Activated T-helper 17 cell treated with anti-CD3 and anti-CD28 coated beads, Interleukin-2, amount 50 U/mL, for 72 hours (primary cell): ENCODE data around the gene MGAT4D. TPM values are rescaled to one million over a fixed set of nuclear protein-coding genes. Genes with fewer than 3 reads are reported as not detected.
"Not testable (repeated sequence)": the region's sequence is repeated elsewhere in the genome, so short reads cannot be mapped to it uniquely, and the experiment has no call there.

ENCODE experiments used
- ATAC-seq: fragments of 150-1000 bp; cut with Tn5 transposase; replicated peaks from 2 replicates; pipeline ENCODE4 v1.10.0; 2021; ENCODE audit warnings: mild to moderate bottlenecking, moderate library complexity
- H3K27ac Mint-ChIP-seq: one replicate; pipeline ENCODE4 v1.8.0; 2022; ENCODE audit warnings: mixed read lengths
- H3K27me3 Mint-ChIP-seq: one replicate; pipeline ENCODE4 v1.8.0; 2022; ENCODE audit warnings: mixed read lengths
- H3K36me3 Mint-ChIP-seq: one replicate; pipeline ENCODE4 v1.8.0; 2022; ENCODE audit warnings: low read depth, mild to moderate bottlenecking, mixed read lengths
- H3K4me1 Mint-ChIP-seq: one replicate; pipeline ENCODE4 v1.8.0; 2022; ENCODE audit warnings: mixed read lengths
- H3K4me3 Mint-ChIP-seq: one replicate; pipeline ENCODE4 v1.8.0; 2022; ENCODE audit warnings: mild to moderate bottlenecking, mixed read lengths
- H3K9me3 Mint-ChIP-seq: one replicate; pipeline ENCODE4 v1.8.0; 2022; ENCODE audit warnings: mixed read lengths
- total RNA-seq, 2 donors: library from RNA; stranded (reverse); gene quantifications; one replicate each; pipeline ENCODE4 v1.2.3, GENCODE V29; 2022

MGAT4D gene
- total RNA-seq: not detected

- H3K4me3 Mint-ChIP-seq: peak within 1 kb of the TSS; percentile 31
- H3K9me3 Mint-ChIP-seq: no peaks in the 10 kb centered on the region
- no peak within 1 kb of the TSS for H3K27ac Mint-ChIP-seq
- H3K36me3 Mint-ChIP-seq: no peaks in the 10 kb centered on the region
- no peak for ATAC-seq
- H3K4me1 Mint-ChIP-seq: no peaks in the 10 kb centered on the region
- peaks cover 58% of the 10 kb centered on the region for H3K27me3 Mint-ChIP-seq
Observed at GRCh38 chr4:140497747-140498636, at the start of gene MGAT4D. MGAT4D (minus strand) TSS chr4:140498293; CDS start chr4:140498222, 71 bp downstream.

GRCh38 chr4:140533951-140534480, 35.9 kb upstream of the MGAT4D start:
- no peak overlapping the region for H3K27ac Mint-ChIP-seq
- no peaks in the 10 kb centered on the region for H3K9me3 Mint-ChIP-seq
- ATAC-seq: no peak
- peaks cover 32% of the 10 kb centered on the region for H3K36me3 Mint-ChIP-seq
- H3K4me1 Mint-ChIP-seq: no peaks in the 10 kb centered on the region
- no peak overlapping the region for H3K4me3 Mint-ChIP-seq
- no peaks in the 10 kb centered on the region for H3K27me3 Mint-ChIP-seq

GRCh38 chr4:140529434-140529833, 31.3 kb upstream of the MGAT4D start:
- peaks cover 35% of the 10 kb centered on the region for H3K36me3 Mint-ChIP-seq
- H3K4me3 Mint-ChIP-seq: no peak overlapping the region
- H3K9me3 Mint-ChIP-seq: no peaks in the 10 kb centered on the region
- no peak for ATAC-seq
- H3K4me1 Mint-ChIP-seq: peaks cover 5% of the 10 kb centered on the region
- H3K27me3 Mint-ChIP-seq: no peaks in the 10 kb centered on the region
- no peak overlapping the region for H3K27ac Mint-ChIP-seq

- Mint-ChIP-seq H3K4me3 (peak within 1 kb of the TSS; percentile 86), H3K27me3 (no peaks in the 10 kb centered on the region), H3K4me1 (peaks cover 10% of the 10 kb centered on the region), H3K9me3 (no peaks in the 10 kb centered on the region), H3K36me3 (peaks cover 23% of the 10 kb centered on the region), H3K27ac (peak within 1 kb of the TSS; percentile 66)
- ATAC-seq: peak; percentile 100
Observed at GRCh38 chr4:140523857-140524742, 26.0 kb upstream of the MGAT4D start, which contains the start of gene ELMOD2. ELMOD2 (plus strand) TSS chr4:140524168; CDS start chr4:140525429, 1,261 bp downstream.

GRCh38 chr4:140523370-140523856, 25.3 kb upstream of the MGAT4D start:
- Mint-ChIP-seq H3K4me3 (peak overlapping the region; percentile 86), H3K9me3 (no peaks in the 10 kb centered on the region), H3K27me3 (no peaks in the 10 kb centered on the region), H3K36me3 (peaks cover 22% of the 10 kb centered on the region), H3K27ac (peak overlapping the region; percentile 49), H3K4me1 (peaks cover 10% of the 10 kb centered on the region)
- peak; percentile 3 for ATAC-seq

DNA sequence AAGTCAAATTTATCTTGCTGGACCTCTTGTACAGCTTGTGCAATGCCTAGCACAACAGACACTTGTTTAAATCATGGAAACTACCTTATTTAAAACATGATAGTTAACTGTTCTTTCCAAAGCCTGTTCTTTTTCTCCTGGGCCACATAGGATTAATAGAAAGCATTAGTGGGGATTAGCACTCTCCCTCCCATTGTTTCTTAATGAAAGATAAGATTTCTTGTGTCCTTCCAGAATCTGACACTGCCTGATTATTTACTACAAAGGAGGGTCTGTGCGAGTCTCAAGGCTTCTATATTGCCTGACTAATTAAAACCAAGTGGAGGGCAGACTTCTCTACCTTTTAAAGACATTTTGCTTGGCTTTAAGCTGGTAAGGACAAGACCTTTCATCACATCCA, 17.3 kb upstream of the MGAT4D start:
- Mint-ChIP-seq H3K4me1 (no peaks in the 10 kb centered on the region), H3K27ac (no peak overlapping the region), H3K9me3 (no peaks in the 10 kb centered on the region), H3K4me3 (no peak overlapping the region), H3K27me3 (peaks cover 19% of the 10 kb centered on the region), H3K36me3 (no peaks in the 10 kb centered on the region)
- ATAC-seq: no peak

GRCh38 chr4:140513765-140514164, 15.7 kb upstream of the MGAT4D start:
- H3K9me3 Mint-ChIP-seq, H3K4me3 Mint-ChIP-seq, ATAC-seq, H3K36me3 Mint-ChIP-seq, H3K27ac Mint-ChIP-seq, H3K4me1 Mint-ChIP-seq: not testable (repeated sequence)
- peaks cover 31% of the 10 kb centered on the region for H3K27me3 Mint-ChIP-seq

DNA sequence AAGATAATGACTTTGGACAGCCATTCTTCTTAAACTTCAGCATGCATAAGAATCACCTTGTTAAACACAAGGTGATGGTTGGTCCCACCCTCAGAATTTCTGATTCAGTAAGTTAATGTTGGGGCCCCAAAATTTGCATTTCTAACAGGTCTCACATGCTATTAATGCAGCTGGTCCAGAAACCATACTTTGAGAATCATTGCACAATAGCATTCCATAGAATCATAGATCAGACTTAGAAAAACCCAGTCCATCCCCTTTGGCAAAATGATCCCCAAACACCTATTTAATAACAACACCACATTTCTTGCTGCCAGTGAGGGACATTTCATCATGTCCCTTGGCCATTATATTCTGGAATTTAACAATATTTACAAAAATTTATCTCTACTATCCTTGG, 6.2 kb upstream of the MGAT4D start:
- H3K27me3 Mint-ChIP-seq: peaks cover 48% of the 10 kb centered on the region

GRCh38 chr4:140499391-140499790, 1.3 kb upstream of the MGAT4D start:
- Mint-ChIP-seq H3K27me3 (peaks cover 61% of the 10 kb centered on the region), H3K4me1 (no peaks in the 10 kb centered on the region), H3K4me3 (no peak overlapping the region), H3K36me3 (no peaks in the 10 kb centered on the region), H3K27ac (no peak overlapping the region), H3K9me3 (no peaks in the 10 kb centered on the region)
- no peak for ATAC-seq

More for the DNA sequence above, 6.2 kb upstream of the MGAT4D start:
- Mint-ChIP-seq H3K4me1 (no peaks in the 10 kb centered on the region), H3K27ac (no peak overlapping the region), H3K4me3 (no peak overlapping the region), H3K9me3 (no peaks in the 10 kb centered on the region), H3K36me3 (no peaks in the 10 kb centered on the region)
- no peak for ATAC-seq

DNA sequence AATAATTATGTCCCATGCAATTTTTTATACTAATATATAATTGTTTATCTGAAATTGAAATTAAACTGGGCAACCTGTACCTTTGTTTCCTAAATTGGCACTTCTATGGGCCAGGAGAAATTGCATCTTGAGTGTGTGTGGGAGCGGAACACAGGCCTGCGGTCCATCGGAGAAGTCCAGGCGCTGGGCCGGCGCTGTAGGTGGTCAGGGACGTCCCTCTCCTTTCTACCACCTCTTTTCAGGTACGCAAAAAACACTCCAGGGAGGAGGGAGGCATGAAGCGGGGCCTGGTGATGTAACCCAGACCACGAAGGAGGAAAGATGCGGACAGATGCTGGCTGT, 717 bp downstream of the MGAT4D start:
- Mint-ChIP-seq H3K4me1 (no peaks in the 10 kb centered on the region), H3K36me3 (no peaks in the 10 kb centered on the region), H3K27me3 (peaks cover 54% of the 10 kb centered on the region), H3K27ac (no peak overlapping the region), H3K9me3 (no peaks in the 10 kb centered on the region), H3K4me3 (peak overlapping the region; percentile 31)
- ATAC-seq: no peak

DNA sequence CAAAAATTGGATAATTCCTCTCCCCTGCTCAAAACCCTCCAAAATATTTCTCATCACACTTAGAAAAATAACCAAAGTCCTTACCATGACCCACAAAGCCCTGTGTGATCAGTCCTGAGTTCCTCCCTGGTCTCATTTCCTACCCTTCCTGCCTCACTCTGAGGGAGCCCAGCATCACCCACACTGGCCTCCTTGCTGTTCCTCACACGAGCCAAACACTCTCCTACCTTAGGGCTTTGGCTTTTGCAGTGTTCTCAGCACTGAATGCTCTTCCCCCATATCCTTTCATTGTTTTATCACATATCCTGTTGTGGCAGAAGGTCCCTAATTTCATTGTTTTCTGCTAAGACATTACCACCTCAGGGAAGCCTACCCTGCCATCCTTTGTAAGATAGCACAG, 12.2 kb downstream of the MGAT4D start:
- peaks cover 5% of the 10 kb centered on the region for H3K9me3 Mint-ChIP-seq
- H3K27me3 Mint-ChIP-seq: peaks cover 18% of the 10 kb centered on the region
- no peaks in the 10 kb centered on the region for H3K4me1 Mint-ChIP-seq
- H3K27ac Mint-ChIP-seq: no peak overlapping the region
- H3K4me3 Mint-ChIP-seq: no peak overlapping the region
- H3K36me3 Mint-ChIP-seq: no peaks in the 10 kb centered on the region
- no peak for ATAC-seq

DNA sequence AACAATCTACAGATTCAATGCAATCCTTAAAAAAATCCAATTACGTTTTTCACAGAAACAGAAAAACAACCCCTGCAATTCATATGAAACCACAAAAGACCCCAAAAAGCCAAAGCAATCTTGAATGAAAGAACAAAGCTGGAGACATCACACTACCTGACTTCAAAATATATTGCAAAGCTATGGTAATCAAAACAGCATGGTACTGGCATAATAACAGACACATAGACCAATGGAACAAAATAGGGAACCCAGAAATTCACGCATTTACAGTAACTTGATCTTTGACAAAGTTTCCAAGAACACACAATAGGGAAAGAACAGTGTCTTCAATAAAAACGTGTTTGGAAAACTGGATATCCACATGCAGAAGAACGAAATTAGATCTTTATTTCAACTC, 14.6 kb downstream of the MGAT4D start:
- Mint-ChIP-seq H3K27ac (no peak overlapping the region), H3K36me3 (no peaks in the 10 kb centered on the region), H3K27me3 (peaks cover 17% of the 10 kb centered on the region)

GRCh38 chr4:140472156-140472555, 25.9 kb downstream of the MGAT4D start:
- ATAC-seq: no peak
- no peaks in the 10 kb centered on the region for H3K4me1 Mint-ChIP-seq
- H3K36me3 Mint-ChIP-seq: no peaks in the 10 kb centered on the region

More for the DNA sequence above, 14.6 kb downstream of the MGAT4D start:
- H3K4me3 Mint-ChIP-seq: no peak overlapping the region
- no peak for ATAC-seq
- peaks cover 5% of the 10 kb centered on the region for H3K9me3 Mint-ChIP-seq
- H3K4me1 Mint-ChIP-seq: no peaks in the 10 kb centered on the region

More at GRCh38 chr4:140472156-140472555, 25.9 kb downstream of the MGAT4D start:
- no peak overlapping the region for H3K4me3 Mint-ChIP-seq
- H3K27me3 Mint-ChIP-seq: peaks cover 30% of the 10 kb centered on the region
- H3K27ac Mint-ChIP-seq: no peak overlapping the region
- no peaks in the 10 kb centered on the region for H3K9me3 Mint-ChIP-seq
